ENCODE data around the gene TBC1D25. TPM values are rescaled to one million over a fixed set of nuclear protein-coding genes. Genes with fewer than 3 reads are reported as not detected.
"Not testable (repeated sequence)": the region's sequence is repeated elsewhere in the genome, so short reads cannot be mapped to it uniquely, and the experiment has no call there.

Gene TBC1D25
- total RNA-seq, 3 donors from 2014 or later = 11.3 to 13.0 (median 12.5) TPM

GRCh38 chrX:48520455-48520854 is 19.1 kb upstream of the TBC1D25 start:
- H3K9me3 ChIP-seq = no peaks in the 10 kb centered on the region
- H3K27ac ChIP-seq = no peak overlapping the region
- H3K27me3 ChIP-seq = peaks cover 0 to 6% of the 10 kb centered on the region in 2 donors
- no peaks in the 10 kb centered on the region for H3K4me1 ChIP-seq
- TF ChIP-seq CTCF (IDR thresholded peaks at IDR 0.05) (no peak), POLR2A (IDR thresholded peaks at IDR 0.05) (no peak), POLR2AphosphoS5 (IDR thresholded peaks at IDR 0.05) (no peak)
- intact Hi-C loops (cut with DNase I; ENCODE audit: low total_unique reads) = no loop called here
- no peak for DNase-seq (ENCODE audit: low spot score in 2 of 2)
- H3K4me3 ChIP-seq = no peak overlapping the region
- H3K36me3 ChIP-seq = no peaks in the 10 kb centered on the region

GRCh38 chrX:48520976-48521352 is 18.6 kb upstream of the TBC1D25 start:
- H3K36me3 ChIP-seq = no peaks in the 10 kb centered on the region
- no peaks in the 10 kb centered on the region for H3K4me1 ChIP-seq
- intact Hi-C loops (cut with DNase I; ENCODE audit: low total_unique reads) = no loop called here
- no peak for DNase-seq (ENCODE audit: low spot score in 2 of 2)
- peak overlapping the region; percentile 75 to 88 for H3K27ac ChIP-seq
- peaks cover 0 to 3% of the 10 kb centered on the region in 2 donors for H3K27me3 ChIP-seq
- TF ChIP-seq POLR2A (IDR thresholded peaks at IDR 0.05) (no peak), POLR2AphosphoS5 (IDR thresholded peaks at IDR 0.05) (no peak), CTCF (IDR thresholded peaks at IDR 0.05) (no peak)
- H3K4me3 ChIP-seq = peak overlapping the region; percentile 52 to 78 (median 61)
- no peaks in the 10 kb centered on the region for H3K9me3 ChIP-seq

GRCh38 chrX:48521353-48522243 is 17.9 kb upstream of the TBC1D25 start, which contains the start of gene EBP:
Gene EBP (plus strand): TSS chrX:48521808. CDS start chrX:48523772, 1,964 bp downstream.
- TF ChIP-seq POLR2AphosphoS5 (IDR thresholded peaks at IDR 0.05) (peak in 1 of 3 donors; percentile 49), CTCF (IDR thresholded peaks at IDR 0.05) (no peak), POLR2A (IDR thresholded peaks at IDR 0.05) (peak; percentile 22)
- Histone ChIP-seq H3K27me3 (peaks cover 0 to 4% of the 10 kb centered on the region in 2 donors), H3K9me3 (no peaks in the 10 kb centered on the region), H3K4me1 (no peaks in the 10 kb centered on the region), H3K36me3 (no peaks in the 10 kb centered on the region), H3K4me3 (peak within 1 kb of the TSS; percentile 52 to 78 (median 61)), H3K27ac (peak within 1 kb of the TSS; percentile 75 to 88)
- intact Hi-C loops (cut with DNase I; ENCODE audit: low total_unique reads) = no loop called here
- peak; percentile 90 to 91 for DNase-seq (ENCODE audit: low spot score in 2 of 2)

- intact Hi-C loops (cut with DNase I; ENCODE audit: low total_unique reads) = no loop called here
- Histone ChIP-seq H3K27ac (peak overlapping the region in 1 of 2 donors; percentile 75), H3K9me3 (no peaks in the 10 kb centered on the region), H3K27me3 (peaks cover 0 to 9% of the 10 kb centered on the region in 2 donors), H3K4me1 (no peaks in the 10 kb centered on the region), H3K4me3 (peak overlapping the region; percentile 52 to 78 (median 61)), H3K36me3 (no peaks in the 10 kb centered on the region)
- DNase-seq (ENCODE audit: low spot score in 2 of 2) = no peak
- TF ChIP-seq CTCF (IDR thresholded peaks at IDR 0.05) = no peak
- TF ChIP-seq POLR2AphosphoS5 (IDR thresholded peaks at IDR 0.05) = no peak
- TF ChIP-seq POLR2A (IDR thresholded peaks at IDR 0.05) = no peak
These were observed 17.2 kb upstream of the TBC1D25 start for GRCh38 chrX:48522291-48522690.

GRCh38 chrX:48523682-48524081 is 15.8 kb upstream of the TBC1D25 start:
- no peak for DNase-seq (ENCODE audit: low spot score in 2 of 2)
- intact Hi-C loops (cut with DNase I; ENCODE audit: low total_unique reads) = no loop called here
- H3K36me3 ChIP-seq = no peaks in the 10 kb centered on the region
- no peak overlapping the region for H3K4me3 ChIP-seq
- no peaks in the 10 kb centered on the region for H3K4me1 ChIP-seq
- no peaks in the 10 kb centered on the region for H3K9me3 ChIP-seq
- TF ChIP-seq CTCF (IDR thresholded peaks at IDR 0.05) = no peak
- no peak for TF ChIP-seq POLR2AphosphoS5 (IDR thresholded peaks at IDR 0.05)
- TF ChIP-seq POLR2A (IDR thresholded peaks at IDR 0.05) = no peak
- H3K27ac ChIP-seq = no peak overlapping the region
- peaks cover 0 to 9% of the 10 kb centered on the region in 2 donors for H3K27me3 ChIP-seq

GRCh38 chrX:48525853-48526252 is 13.7 kb upstream of the TBC1D25 start:
- intact Hi-C loops (cut with DNase I; ENCODE audit: low total_unique reads); H3K36me3 ChIP-seq; H3K4me1 ChIP-seq; DNase-seq (ENCODE audit: low spot score in 2 of 2); H3K9me3 ChIP-seq; H3K27ac ChIP-seq; H3K4me3 ChIP-seq: not testable (repeated sequence)
- H3K27me3 ChIP-seq = peaks cover 0 to 13% of the 10 kb centered on the region in 2 donors

Data from breast epithelium (tissue), 4 donors.